Peyer's patch (tissue), 4 donors: ENCODE results near the gene FAM229A.

Experiments used
- POLR2A ChIP-seq, 2 donors: fragments of 450-650 bp; IDR thresholded peaks; one replicate each; pipeline ENCODE4 v1.5.1; 2017; ENCODE audit warnings: antibody characterized with exemption in 2 of 2, mild to moderate bottlenecking in 2 of 2, moderate library complexity in 2 of 2
- TF ChIP-seq, protein P1 (sequence below), 6 experiments: fragments of 450-650 bp in 4 of 6; fragments of 200-600 bp in 2 of 6; sonication (generic) in 1 of 6; IDR thresholded peaks; one replicate each; pipeline ENCODE4 v1.5.1; 2017 to 2019; ENCODE audit warnings: antibody characterized with exemption in 6 of 6, mild to moderate bottlenecking in 3 of 6, moderate library complexity in 1 of 6

DNA sequence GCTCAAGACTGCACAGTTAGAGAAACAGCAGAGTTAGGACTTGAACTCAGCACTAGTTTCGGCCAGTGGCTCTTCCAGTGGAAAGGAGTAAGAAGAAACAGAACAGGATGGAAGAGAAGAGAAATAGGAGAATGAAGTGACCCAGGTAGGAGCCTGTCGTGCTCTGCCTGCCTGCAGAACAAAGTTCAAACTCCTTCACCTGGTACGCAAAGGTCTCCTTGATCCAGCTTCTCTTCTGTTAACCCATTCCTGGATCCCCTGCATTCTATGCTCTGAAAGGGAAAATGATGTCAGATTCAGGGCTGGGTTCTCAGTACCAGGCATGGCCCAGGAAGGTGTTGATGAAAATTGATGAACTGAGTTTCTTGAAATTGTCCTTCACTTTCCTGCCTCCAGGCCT is 3.9 kb downstream of the FAM229A start:
- TF ChIP-seq, protein P1, sequence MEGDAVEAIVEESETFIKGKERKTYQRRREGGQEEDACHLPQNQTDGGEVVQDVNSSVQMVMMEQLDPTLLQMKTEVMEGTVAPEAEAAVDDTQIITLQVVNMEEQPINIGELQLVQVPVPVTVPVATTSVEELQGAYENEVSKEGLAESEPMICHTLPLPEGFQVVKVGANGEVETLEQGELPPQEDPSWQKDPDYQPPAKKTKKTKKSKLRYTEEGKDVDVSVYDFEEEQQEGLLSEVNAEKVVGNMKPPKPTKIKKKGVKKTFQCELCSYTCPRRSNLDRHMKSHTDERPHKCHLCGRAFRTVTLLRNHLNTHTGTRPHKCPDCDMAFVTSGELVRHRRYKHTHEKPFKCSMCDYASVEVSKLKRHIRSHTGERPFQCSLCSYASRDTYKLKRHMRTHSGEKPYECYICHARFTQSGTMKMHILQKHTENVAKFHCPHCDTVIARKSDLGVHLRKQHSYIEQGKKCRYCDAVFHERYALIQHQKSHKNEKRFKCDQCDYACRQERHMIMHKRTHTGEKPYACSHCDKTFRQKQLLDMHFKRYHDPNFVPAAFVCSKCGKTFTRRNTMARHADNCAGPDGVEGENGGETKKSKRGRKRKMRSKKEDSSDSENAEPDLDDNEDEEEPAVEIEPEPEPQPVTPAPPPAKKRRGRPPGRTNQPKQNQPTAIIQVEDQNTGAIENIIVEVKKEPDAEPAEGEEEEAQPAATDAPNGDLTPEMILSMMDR (IDR thresholded peaks at IDR 0.05) = no peak
- TF ChIP-seq POLR2A (IDR thresholded peaks at IDR 0.05) = no peak
